ENCODE measurements around the gene PSENEN. TPM values are rescaled to one million over a fixed set of nuclear protein-coding genes. Genes with fewer than 3 reads are reported as not detected.

Gene PSENEN
- polyA plus RNA-seq, 2 of the 4 experiments (the other 2 are of a cell fraction): 111 to 191 TPM

GRCh38 chr19:35742121-35742724 is 3.2 kb upstream of the PSENEN start, which contains the start of gene IGFLR1:
Gene IGFLR1, minus strand, starts transcription at chr19:35742452. Its CDS starts 1,272 bp downstream, at chr19:35741180.
- Histone ChIP-seq H3K9me3 (no peaks in the 10 kb centered on the region), H3K4me1 (peaks cover 30% of the 10 kb centered on the region), H3K4me2 (peak within 1 kb of the TSS; percentile 89), H3K4me3 (peak within 1 kb of the TSS; percentile 47; the same call in 2 of the 3 replicates), H3K27ac (peak within 1 kb of the TSS; percentile 62 to 84)
- DNase-seq (ENCODE audit: low read depth in 1 of 2, low spot score in 1 of 2) (no peak), ATAC-seq (no peak), FAIRE-seq (no peak)
- POLR2A ChIA-PET: no interaction called here
- TF ChIP-seq HEYL (CRISPR knock-in tag; IDR thresholded peaks at IDR 0.05) (no peak), TFCP2L1 (CRISPR knock-in tag; IDR thresholded peaks at IDR 0.05) (no peak), CHD4 (IDR thresholded peaks at IDR 0.05; ENCODE audit: borderline replicate concordance) (no peak), NFE2L2 (conservative IDR thresholded peaks at IDR 0.05; ENCODE audit: low read length) (no peak), CEBPB (IDR thresholded peaks at IDR 0.05) (no peak), RFX5 (IDR thresholded peaks at IDR 0.05) (no peak), ESRRA (IDR thresholded peaks at IDR 0.05; ENCODE audit: borderline replicate concordance, low read length) (no peak), HDAC2 (IDR thresholded peaks at IDR 0.05) (no peak), EHMT2 (IDR thresholded peaks at IDR 0.05; ENCODE audit: low read depth) (no peak)
- TF ChIP-seq, protein P1, sequence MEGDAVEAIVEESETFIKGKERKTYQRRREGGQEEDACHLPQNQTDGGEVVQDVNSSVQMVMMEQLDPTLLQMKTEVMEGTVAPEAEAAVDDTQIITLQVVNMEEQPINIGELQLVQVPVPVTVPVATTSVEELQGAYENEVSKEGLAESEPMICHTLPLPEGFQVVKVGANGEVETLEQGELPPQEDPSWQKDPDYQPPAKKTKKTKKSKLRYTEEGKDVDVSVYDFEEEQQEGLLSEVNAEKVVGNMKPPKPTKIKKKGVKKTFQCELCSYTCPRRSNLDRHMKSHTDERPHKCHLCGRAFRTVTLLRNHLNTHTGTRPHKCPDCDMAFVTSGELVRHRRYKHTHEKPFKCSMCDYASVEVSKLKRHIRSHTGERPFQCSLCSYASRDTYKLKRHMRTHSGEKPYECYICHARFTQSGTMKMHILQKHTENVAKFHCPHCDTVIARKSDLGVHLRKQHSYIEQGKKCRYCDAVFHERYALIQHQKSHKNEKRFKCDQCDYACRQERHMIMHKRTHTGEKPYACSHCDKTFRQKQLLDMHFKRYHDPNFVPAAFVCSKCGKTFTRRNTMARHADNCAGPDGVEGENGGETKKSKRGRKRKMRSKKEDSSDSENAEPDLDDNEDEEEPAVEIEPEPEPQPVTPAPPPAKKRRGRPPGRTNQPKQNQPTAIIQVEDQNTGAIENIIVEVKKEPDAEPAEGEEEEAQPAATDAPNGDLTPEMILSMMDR (IDR thresholded peaks at IDR 0.05): no peak
- TF ChIP-seq, protein P2, sequence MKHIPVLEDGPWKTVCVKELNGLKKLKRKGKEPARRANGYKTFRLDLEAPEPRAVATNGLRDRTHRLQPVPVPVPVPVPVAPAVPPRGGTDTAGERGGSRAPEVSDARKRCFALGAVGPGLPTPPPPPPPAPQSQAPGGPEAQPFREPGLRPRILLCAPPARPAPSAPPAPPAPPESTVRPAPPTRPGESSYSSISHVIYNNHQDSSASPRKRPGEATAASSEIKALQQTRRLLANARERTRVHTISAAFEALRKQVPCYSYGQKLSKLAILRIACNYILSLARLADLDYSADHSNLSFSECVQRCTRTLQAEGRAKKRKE (CRISPR knock-in tag; IDR thresholded peaks at IDR 0.05; ENCODE audit: low read depth): no peak
- TF ChIP-seq, protein P3, sequence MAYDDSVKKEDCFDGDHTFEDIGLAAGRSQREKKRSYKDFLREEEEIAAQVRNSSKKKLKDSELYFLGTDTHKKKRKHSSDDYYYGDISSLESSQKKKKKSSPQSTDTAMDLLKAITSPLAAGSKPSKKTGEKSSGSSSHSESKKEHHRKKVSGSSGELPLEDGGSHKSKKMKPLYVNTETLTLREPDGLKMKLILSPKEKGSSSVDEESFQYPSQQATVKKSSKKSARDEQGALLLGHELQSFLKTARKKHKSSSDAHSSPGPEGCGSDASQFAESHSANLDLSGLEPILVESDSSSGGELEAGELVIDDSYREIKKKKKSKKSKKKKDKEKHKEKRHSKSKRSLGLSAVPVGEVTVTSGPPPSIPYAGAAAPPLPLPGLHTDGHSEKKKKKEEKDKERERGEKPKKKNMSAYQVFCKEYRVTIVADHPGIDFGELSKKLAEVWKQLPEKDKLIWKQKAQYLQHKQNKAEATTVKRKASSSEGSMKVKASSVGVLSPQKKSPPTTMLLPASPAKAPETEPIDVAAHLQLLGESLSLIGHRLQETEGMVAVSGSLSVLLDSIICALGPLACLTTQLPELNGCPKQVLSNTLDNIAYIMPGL (CRISPR knock-in tag; IDR thresholded peaks at IDR 0.05; ENCODE audit: borderline replicate concordance): no peak
- WGBS (ENCODE audit: missing lambda C conversion rate): 94% methylated on average over 9 of the region's 9 CpGs
- CTCF ChIA-PET: interaction anchor here (0.6 to 1.3 kb wide), 5 partner anchors 11 to 131 kb away, joined by 3 to 4 read pairs (median 3); no protein-coding TSS in a partner anchor

DNA sequence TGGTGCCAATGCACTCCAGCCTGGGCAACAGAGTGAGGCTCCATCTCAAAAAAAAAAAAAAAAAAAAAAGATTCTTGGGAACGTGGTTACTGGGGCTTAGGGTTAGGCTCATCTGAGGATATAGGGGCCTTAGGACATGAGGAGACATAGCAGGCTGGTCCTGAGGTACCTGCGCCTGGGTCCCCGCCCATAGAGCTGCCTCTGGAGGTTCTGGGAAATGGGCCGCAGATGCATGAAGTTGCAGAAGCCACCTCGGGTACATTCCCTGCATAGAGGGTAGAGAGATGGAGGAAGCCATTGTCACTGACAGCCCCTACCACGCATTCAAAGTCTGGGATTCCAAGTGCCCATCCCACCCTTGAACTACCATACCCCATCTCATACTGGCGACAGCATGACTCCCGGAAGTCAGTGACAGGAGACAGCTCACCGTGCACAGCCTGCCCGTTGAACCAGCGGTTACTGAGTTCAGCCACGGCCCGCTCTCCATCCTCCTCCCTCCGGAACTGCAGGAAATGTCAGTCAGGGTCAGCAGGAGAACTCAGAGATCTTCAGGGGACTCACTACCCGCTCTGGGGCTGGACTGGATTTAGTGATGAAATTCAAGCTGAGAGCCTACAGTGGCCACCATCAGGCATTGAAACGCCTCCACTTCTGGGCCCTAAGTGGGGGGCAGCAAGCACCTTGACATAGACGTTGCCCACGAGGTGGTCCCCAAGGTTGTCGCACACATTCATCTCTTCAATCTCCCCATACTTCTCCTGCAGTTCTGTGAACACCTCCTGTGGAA is 1.6 kb upstream of the PSENEN start:
- TF ChIP-seq HDAC2 (IDR thresholded peaks at IDR 0.05): no peak
- Histone ChIP-seq H3K4me2 (peak overlapping the region; percentile 80), H3K27ac (peak overlapping the region in 1 of 2 experiments; percentile 93; a peak in 2 of 6 replicates), H3K4me1 (peaks cover 36% of the 10 kb centered on the region), H3K9me3 (no peaks in the 10 kb centered on the region), H3K4me3 (peak overlapping the region; percentile 79; the same call in 2 of the 3 replicates)
- DNase-seq (ENCODE audit: low read depth in 1 of 2, low spot score in 1 of 2) (no peak), FAIRE-seq (no peak), ATAC-seq (no peak)
- CTCF ChIA-PET: interaction anchor here (0.6 to 3.8 kb wide), 19 partner anchors 9 to 310 kb away, joined by 3 to 29 read pairs (median 3); partner anchors contain the start of gene THAP8
- WGBS (ENCODE audit: missing lambda C conversion rate): 78% methylated on average over 19 of the region's 19 CpGs
- POLR2A ChIA-PET: interaction anchor here (0.8 to 1.7 kb wide), 6 partner anchors 9 to 100 kb away, joined by 3 to 6 read pairs (median 4); partner anchors contain the start of genes COX6B1 and PROSER3

Data from A549 (cell line).